GM18909 (cell line): ENCODE results near the gene ST6GALNAC6.
"Not testable (repeated sequence)": the region's sequence is repeated elsewhere in the genome, so short reads cannot be mapped to it uniquely, and the experiment has no call there.

ENCODE experiments used
- ATAC-seq: cut with Tn5 transposase; IDR thresholded peaks from one replicate; pipeline ENCODE4 v1.9.1; 2021; ENCODE audit warnings: mild to moderate bottlenecking; ENCODE audit not compliant: unreplicated experiment, poor library complexity

ST6GALNAC6 gene

GRCh38 chr9:127860779-127861178 is 38.6 kb downstream of the ST6GALNAC6 start:
- ATAC-seq: no peak

GRCh38 chr9:127860260-127860659 is 39.1 kb downstream of the ST6GALNAC6 start:
- ATAC-seq: no peak

GRCh38 chr9:127858041-127858512 is 41.3 kb downstream of the ST6GALNAC6 start:
- ATAC-seq: no peak

- no peak for ATAC-seq
Observed at GRCh38 chr9:127857278-127857677, 42.1 kb downstream of the ST6GALNAC6 start.

GRCh38 chr9:127856729-127857116 is 42.7 kb downstream of the ST6GALNAC6 start:
- ATAC-seq: no peak

GRCh38 chr9:127856094-127856728 is 43.2 kb downstream of the ST6GALNAC6 start:
- ATAC-seq: no peak

- ATAC-seq: no peak
Observed at GRCh38 chr9:127855522-127855921, 43.9 kb downstream of the ST6GALNAC6 start.

- ATAC-seq: no peak
Observed at GRCh38 chr9:127854960-127855359, 44.4 kb downstream of the ST6GALNAC6 start.

GRCh38 chr9:127854184-127854806 is 45.1 kb downstream of the ST6GALNAC6 start, which contains the start of gene ENG:
Gene ENG, minus strand, starts transcription at chr9:127854658. Its CDS starts 303 bp downstream, at chr9:127854355.
- ATAC-seq: no peak

- no peak for ATAC-seq
Observed at GRCh38 chr9:127853312-127854183, 45.9 kb downstream of the ST6GALNAC6 start.

GRCh38 chr9:127852829-127853228 is 46.6 kb downstream of the ST6GALNAC6 start:
- ATAC-seq: no peak

- ATAC-seq: no peak
Observed at GRCh38 chr9:127850286-127850830, 49.0 kb downstream of the ST6GALNAC6 start.

- no peak for ATAC-seq
Observed at GRCh38 chr9:127848756-127849504, 50.5 kb downstream of the ST6GALNAC6 start.

GRCh38 chr9:127847833-127848755 is 51.3 kb downstream of the ST6GALNAC6 start:
- no peak for ATAC-seq

GRCh38 chr9:127847178-127847510 is 52.3 kb downstream of the ST6GALNAC6 start:
- ATAC-seq: no peak

GRCh38 chr9:127846443-127847177 is 52.8 kb downstream of the ST6GALNAC6 start:
- ATAC-seq: no peak

GRCh38 chr9:127845619-127846018 is 53.8 kb downstream of the ST6GALNAC6 start:
- not testable (repeated sequence) for ATAC-seq

GRCh38 chr9:127844821-127845359 is 54.5 kb downstream of the ST6GALNAC6 start:
- ATAC-seq: no peak
